HepG2 (cell line): ENCODE data around the gene TMTC1. TPM values are rescaled to one million over a fixed set of nuclear protein-coding genes. Genes with fewer than 3 reads are reported as not detected.

Experiments
- ATAC-seq: fragments of 200-7000 bp; cut with Tn5 transposase; 3 replicates; pipeline ENCODE4 v1.9.1; 2020; ENCODE audit warnings: mild to moderate bottlenecking, moderate library complexity
- BruUV-seq: library from RNA; stranded (reverse); fragments of 400-500 nt; replicated peaks from 2 replicates; lab custom pipeline; 2021; lab: Mats Ljungman, UMichigan
- CTCF ChIA-PET: fragments of 300-600 bp; formaldehyde crosslinking; extraction: SDS; loops from one replicate; lab custom pipeline; 2021; ENCODE audit warnings: low total read pairs, inconsistent platforms, low intra/inter-chr PET ratio; lab: Yijun Ruan, JAX
- POLR2A ChIA-PET: fragments of 350-600 bp; sonication (Branson Sonifier 250); formaldehyde crosslinking; loops from one replicate; lab custom pipeline; 2020; ENCODE audit warnings: antibody characterized with exemption, inconsistent platforms; lab: Yijun Ruan, JAX
- DNase-seq: peaks from one replicate; pipeline ENCODE4 v3.0.0-alpha.2; 2015; ENCODE audit warnings: low spot score
- FAIRE-seq: peaks from 3 replicates; lab custom pipeline; 2011; peaks lifted over from hg19 to GRCh38; lab: Jason Lieb, UNC
- H2AFZ ChIP-seq: one replicate; pipeline ENCODE4 v1.6.1; 2011; ENCODE audit warnings: low read length, inconsistent platforms
- H3K27ac ChIP-seq: fragments of 300-600 bp; 3 replicates; pipeline ENCODE4 v1.8.0; 2011; ENCODE audit warnings: mixed run types, mild to moderate bottlenecking, mixed read lengths, low read length, inconsistent platforms; ENCODE audit not compliant: insufficient read depth; ENCODE audit errors: extremely low read length
- H3K27me3 ChIP-seq, 2 experiments: fragments of 200-600 bp in 1 of 2; 2 replicates in 1 of 2; 3 replicates in 1 of 2; pipeline versions ENCODE4 v1.6.0 to v1.8.0; 2011; ENCODE audit warnings: low read length in 2 of 2, mild to moderate bottlenecking in 2 of 2, moderate library complexity in 2 of 2, inconsistent platforms in 1 of 2; ENCODE audit not compliant: insufficient read depth in 2 of 2, control insufficient read depth in 1 of 2
- H3K36me3 ChIP-seq, 2 experiments: fragments of 200-600 bp in 1 of 2; replicated peaks in 1 of 2; 2 replicates in 1 of 2; 3 replicates in 1 of 2; pipeline versions ENCODE4 v1.5.1 to v1.8.0; 2011; ENCODE audit warnings: low read length in 2 of 2, inconsistent platforms in 1 of 2; ENCODE audit not compliant: insufficient read depth in 2 of 2, control insufficient read depth in 1 of 2
- H3K4me1 ChIP-seq: 2 replicates; pipeline ENCODE4 v1.5.1; 2012; ENCODE audit warnings: low read length, inconsistent platforms; ENCODE audit not compliant: insufficient read depth
- H3K4me2 ChIP-seq: 2 replicates; pipeline ENCODE4 v1.6.0; 2011; ENCODE audit warnings: low read depth, low read length, inconsistent platforms
- H3K4me3 ChIP-seq, 3 experiments: fragments of 200-600 bp in 1 of 3; sonication (generic), shearing (Covaris generic) in 1 of 3; replicated peaks in 1 of 3; 2 replicates each; pipeline ENCODE4 v1.5.1; 2011 to 2016; ENCODE audit warnings: low read length in 3 of 3, inconsistent platforms in 2 of 3, low read depth in 2 of 3, mild to moderate bottlenecking in 2 of 3, control low read depth in 1 of 3, mixed read lengths in 1 of 3; ENCODE audit not compliant: insufficient read depth in 1 of 3
- H3K79me2 ChIP-seq: one replicate; pipeline ENCODE4 v1.6.1; 2011; ENCODE audit warnings: low read length, inconsistent platforms; ENCODE audit not compliant: insufficient read depth
- H3K9ac ChIP-seq: 2 replicates; pipeline ENCODE4 v1.6.0; 2011; ENCODE audit warnings: mild to moderate bottlenecking, low read depth, low read length, inconsistent platforms; ENCODE audit not compliant: insufficient read depth
- H3K9me3 ChIP-seq: 2 replicates; pipeline ENCODE4 v1.5.1; 2012; ENCODE audit warnings: mild to moderate bottlenecking, low read length
- H4K20me1 ChIP-seq: 2 replicates; pipeline ENCODE4 v1.6.0; 2011; ENCODE audit warnings: inconsistent platforms, mild to moderate bottlenecking, low read length, moderate library complexity; ENCODE audit not compliant: insufficient read depth
- ATF7-NPFF ChIP-seq: sonication (generic); formaldehyde crosslinking; IDR thresholded peaks from 2 replicates; pipeline ENCODE4 v1.8.1; 2023; ENCODE audit warnings: mild to moderate bottlenecking, low read depth, missing genetic modification reagents, moderate library complexity
- CAMTA2 ChIP-seq: sonication (generic); formaldehyde crosslinking; IDR thresholded peaks from 2 replicates; pipeline ENCODE4 v1.4.0; 2020; ENCODE audit warnings: mild to moderate bottlenecking, missing genetic modification reagents, borderline replicate concordance
- ELF3 ChIP-seq: IDR thresholded peaks from 2 replicates; pipeline ENCODE4 v1.6.1; 2016; ENCODE audit warnings: missing genetic modification reagents, missing compliant biosample characterization
- ESRRA ChIP-seq: sonication (generic); formaldehyde crosslinking; IDR thresholded peaks from 2 replicates; pipeline ENCODE4 v1.5.1; 2020; ENCODE audit warnings: mild to moderate bottlenecking, low read depth, missing genetic modification reagents
- GABPB1 ChIP-seq: IDR thresholded peaks from 2 replicates; pipeline ENCODE4 v1.6.1; 2016; ENCODE audit warnings: mild to moderate bottlenecking, missing genetic modification reagents, moderate library complexity, missing compliant biosample characterization
- HMGA1 ChIP-seq: sonication (generic); formaldehyde crosslinking; conservative IDR thresholded peaks from 2 replicates; pipeline ENCODE4 v1.4.0; 2020; ENCODE audit warnings: missing genetic modification reagents
- KAT8 ChIP-seq: IDR thresholded peaks from 2 replicates; pipeline ENCODE4 v1.6.1; 2016; ENCODE audit warnings: missing genetic modification reagents, missing compliant biosample characterization
- KDM5A ChIP-seq: fragments of 200-600 bp; sonication (generic); IDR thresholded peaks from 2 replicates; pipeline ENCODE4 v1.7.0; 2018; ENCODE audit warnings: antibody characterized with exemption, mild to moderate bottlenecking, low read length, borderline replicate concordance
- NFYB ChIP-seq: sonication (generic); formaldehyde crosslinking; IDR thresholded peaks from 2 replicates; pipeline ENCODE4 v1.4.0; 2020; ENCODE audit warnings: missing genetic modification reagents
- WIZ ChIP-seq: sonication (generic); formaldehyde crosslinking; IDR thresholded peaks from 2 replicates; pipeline ENCODE4 v1.5.1; 2020; ENCODE audit warnings: mild to moderate bottlenecking, missing genetic modification reagents
- ZFX ChIP-seq: sonication (generic); formaldehyde crosslinking; IDR thresholded peaks from 2 replicates; pipeline ENCODE4 v1.4.0; 2020; ENCODE audit warnings: mild to moderate bottlenecking, low read depth, missing genetic modification reagents, moderate library complexity
- WGBS: methylation state at CpG from one replicate; pipeline ENCODE4 v1.1.6; 2017; ENCODE audit warnings: low lambda C conversion rate; 5-methylcytosine and 5-hydroxymethylcytosine counted together
- in situ Hi-C: cut with HindIII; loops from 2 replicates; pipeline ENCODE4 v1.10.0; 2017; ENCODE audit warnings: low pct_unique_long_range_greater_than_20kb; ENCODE audit not compliant: extremely low pct_ligation_motif_present
- intact Hi-C: fragments of 100-400 bp; cut with micrococcal nuclease; formaldehyde crosslinking; loops from one replicate; pipeline ENCODE4 v1.10.0; 2022; ENCODE audit not compliant: unreplicated experiment
- polyA plus RNA-seq, 8 experiments: library from polyadenylated mRNA; depleted of rRNA in 3 of 8; stranded (reverse) in 7 of 8; unstranded in 1 of 8; fragments of >200 nt; fragmentation: Illumina TruSeq in 4 of 8; extraction: Trizol in 4 of 8; gene quantifications; 2 replicates each; pipeline versions ENCODE4 v1.2.1 to v1.2.3, GENCODE V29; 2011 to 2016; ENCODE audit warnings: low read depth in 4 of 8, missing spikeins in 1 of 8, mixed read lengths in 1 of 8; ENCODE audit not compliant: insufficient read depth in 1 of 8
- total RNA-seq, 5 experiments: library from RNA; depleted of rRNA; stranded (reverse); fragments of >200 nt; fragmentation: Illumina TruSeq; extraction: Trizol; gene quantifications; 2 replicates each; pipeline ENCODE4 v1.2.3, GENCODE V29; 2016; ENCODE audit warnings: low read depth in 1 of 5
- TF ChIP-seq, protein P1 (sequence below): sonication (generic); formaldehyde crosslinking; IDR thresholded peaks from 2 replicates; pipeline ENCODE4 v1.4.0; 2020; ENCODE audit warnings: mild to moderate bottlenecking, missing genetic modification reagents
- TF ChIP-seq, protein P2 (sequence below): sonication (generic); formaldehyde crosslinking; IDR thresholded peaks from 2 replicates; pipeline ENCODE4 v1.9.0; 2022; ENCODE audit warnings: low read depth, missing genetic modification reagents
- TF ChIP-seq, protein P3 (sequence below): sonication (generic); formaldehyde crosslinking; IDR thresholded peaks from 2 replicates; pipeline ENCODE4 v1.5.1; 2020; ENCODE audit warnings: mild to moderate bottlenecking, moderate library complexity, missing genetic modification reagents
- TF ChIP-seq, protein P4 (sequence below): sonication (generic); formaldehyde crosslinking; IDR thresholded peaks from 2 replicates; pipeline ENCODE4 v1.4.0; 2020; ENCODE audit warnings: mild to moderate bottlenecking, missing genetic modification reagents
- TF ChIP-seq, protein P5 (sequence below): IDR thresholded peaks from 2 replicates; pipeline ENCODE4 v1.6.1; 2016; ENCODE audit warnings: missing compliant biosample characterization, missing genetic modification reagents, borderline replicate concordance

TMTC1 gene
- total and polyA plus RNA-seq, 2 of the 13 experiments (the other 11 are each of a cell fraction or from before 2014, with no cell fraction given): 0.69 to 1.8 TPM

DNA sequence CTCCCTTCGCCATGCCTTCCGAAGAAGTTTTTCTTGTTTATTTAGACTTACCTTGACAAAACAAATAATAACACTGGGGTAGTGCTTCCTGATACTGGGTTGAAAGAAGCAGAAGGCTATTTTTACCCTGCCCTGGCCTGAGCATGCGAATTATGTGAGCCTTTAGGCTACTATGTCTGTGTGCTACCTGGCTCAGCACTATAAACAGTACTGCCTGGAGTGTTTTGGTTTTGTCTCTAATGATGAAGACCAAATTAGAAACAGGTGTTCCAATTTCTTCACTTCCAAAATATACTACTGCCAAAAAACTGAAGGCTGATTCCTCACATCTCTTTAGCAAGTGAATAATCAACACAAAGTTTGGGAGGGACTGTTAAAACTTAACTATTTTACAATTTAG lies 278.6 kb downstream of the TMTC1 start:
- WGBS: 69% methylated on average over 3 of the region's 3 CpGs
- TF ChIP-seq WIZ (no peak), CAMTA2 (no peak), KAT8 (CRISPR knock-in tag) (no peak), NFYB (CRISPR knock-in tag) (no peak), ESRRA (no peak), ZFX (CRISPR knock-in tag) (no peak), KDM5A (no peak), ELF3 (CRISPR knock-in tag) (no peak), HMGA1 (CRISPR knock-in tag) (no peak), GABPB1 (CRISPR knock-in tag) (no peak), ATF7-NPFF (CRISPR knock-in tag) (no peak)
- TF ChIP-seq, protein P1, sequence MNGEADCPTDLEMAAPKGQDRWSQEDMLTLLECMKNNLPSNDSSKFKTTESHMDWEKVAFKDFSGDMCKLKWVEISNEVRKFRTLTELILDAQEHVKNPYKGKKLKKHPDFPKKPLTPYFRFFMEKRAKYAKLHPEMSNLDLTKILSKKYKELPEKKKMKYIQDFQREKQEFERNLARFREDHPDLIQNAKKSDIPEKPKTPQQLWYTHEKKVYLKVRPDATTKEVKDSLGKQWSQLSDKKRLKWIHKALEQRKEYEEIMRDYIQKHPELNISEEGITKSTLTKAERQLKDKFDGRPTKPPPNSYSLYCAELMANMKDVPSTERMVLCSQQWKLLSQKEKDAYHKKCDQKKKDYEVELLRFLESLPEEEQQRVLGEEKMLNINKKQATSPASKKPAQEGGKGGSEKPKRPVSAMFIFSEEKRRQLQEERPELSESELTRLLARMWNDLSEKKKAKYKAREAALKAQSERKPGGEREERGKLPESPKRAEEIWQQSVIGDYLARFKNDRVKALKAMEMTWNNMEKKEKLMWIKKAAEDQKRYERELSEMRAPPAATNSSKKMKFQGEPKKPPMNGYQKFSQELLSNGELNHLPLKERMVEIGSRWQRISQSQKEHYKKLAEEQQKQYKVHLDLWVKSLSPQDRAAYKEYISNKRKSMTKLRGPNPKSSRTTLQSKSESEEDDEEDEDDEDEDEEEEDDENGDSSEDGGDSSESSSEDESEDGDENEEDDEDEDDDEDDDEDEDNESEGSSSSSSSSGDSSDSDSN (CRISPR knock-in tag): no peak
- TF ChIP-seq, protein P2, sequence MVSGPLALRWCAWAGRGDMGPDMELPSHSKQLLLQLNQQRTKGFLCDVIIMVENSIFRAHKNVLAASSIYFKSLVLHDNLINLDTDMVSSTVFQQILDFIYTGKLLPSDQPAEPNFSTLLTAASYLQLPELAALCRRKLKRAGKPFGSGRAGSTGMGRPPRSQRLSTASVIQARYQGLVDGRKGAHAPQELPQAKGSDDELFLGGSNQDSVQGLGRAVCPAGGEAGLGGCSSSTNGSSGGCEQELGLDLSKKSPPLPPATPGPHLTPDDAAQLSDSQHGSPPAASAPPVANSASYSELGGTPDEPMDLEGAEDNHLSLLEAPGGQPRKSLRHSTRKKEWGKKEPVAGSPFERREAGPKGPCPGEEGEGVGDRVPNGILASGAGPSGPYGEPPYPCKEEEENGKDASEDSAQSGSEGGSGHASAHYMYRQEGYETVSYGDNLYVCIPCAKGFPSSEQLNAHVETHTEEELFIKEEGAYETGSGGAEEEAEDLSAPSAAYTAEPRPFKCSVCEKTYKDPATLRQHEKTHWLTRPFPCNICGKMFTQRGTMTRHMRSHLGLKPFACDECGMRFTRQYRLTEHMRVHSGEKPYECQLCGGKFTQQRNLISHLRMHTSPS (CRISPR knock-in tag): no peak
- TF ChIP-seq, protein P3, sequence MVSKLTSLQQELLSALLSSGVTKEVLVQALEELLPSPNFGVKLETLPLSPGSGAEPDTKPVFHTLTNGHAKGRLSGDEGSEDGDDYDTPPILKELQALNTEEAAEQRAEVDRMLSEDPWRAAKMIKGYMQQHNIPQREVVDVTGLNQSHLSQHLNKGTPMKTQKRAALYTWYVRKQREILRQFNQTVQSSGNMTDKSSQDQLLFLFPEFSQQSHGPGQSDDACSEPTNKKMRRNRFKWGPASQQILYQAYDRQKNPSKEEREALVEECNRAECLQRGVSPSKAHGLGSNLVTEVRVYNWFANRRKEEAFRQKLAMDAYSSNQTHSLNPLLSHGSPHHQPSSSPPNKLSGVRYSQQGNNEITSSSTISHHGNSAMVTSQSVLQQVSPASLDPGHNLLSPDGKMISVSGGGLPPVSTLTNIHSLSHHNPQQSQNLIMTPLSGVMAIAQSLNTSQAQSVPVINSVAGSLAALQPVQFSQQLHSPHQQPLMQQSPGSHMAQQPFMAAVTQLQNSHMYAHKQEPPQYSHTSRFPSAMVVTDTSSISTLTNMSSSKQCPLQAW (CRISPR knock-in tag): no peak
- TF ChIP-seq, protein P4, sequence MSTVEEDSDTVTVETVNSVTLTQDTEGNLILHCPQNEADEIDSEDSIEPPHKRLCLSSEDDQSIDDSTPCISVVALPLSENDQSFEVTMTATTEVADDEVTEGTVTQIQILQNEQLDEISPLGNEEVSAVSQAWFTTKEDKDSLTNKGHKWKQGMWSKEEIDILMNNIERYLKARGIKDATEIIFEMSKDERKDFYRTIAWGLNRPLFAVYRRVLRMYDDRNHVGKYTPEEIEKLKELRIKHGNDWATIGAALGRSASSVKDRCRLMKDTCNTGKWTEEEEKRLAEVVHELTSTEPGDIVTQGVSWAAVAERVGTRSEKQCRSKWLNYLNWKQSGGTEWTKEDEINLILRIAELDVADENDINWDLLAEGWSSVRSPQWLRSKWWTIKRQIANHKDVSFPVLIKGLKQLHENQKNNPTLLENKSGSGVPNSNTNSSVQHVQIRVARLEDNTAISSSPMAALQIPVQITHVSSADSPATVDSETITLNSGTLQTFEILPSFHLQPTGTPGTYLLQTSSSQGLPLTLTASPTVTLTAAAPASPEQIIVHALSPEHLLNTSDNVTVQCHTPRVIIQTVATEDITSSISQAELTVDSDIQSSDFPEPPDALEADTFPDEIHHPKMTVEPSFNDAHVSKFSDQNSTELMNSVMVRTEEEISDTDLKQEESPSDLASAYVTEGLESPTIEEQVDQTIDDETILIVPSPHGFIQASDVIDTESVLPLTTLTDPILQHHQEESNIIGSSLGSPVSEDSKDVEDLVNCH (CRISPR knock-in tag): no peak
- TF ChIP-seq, protein P5, sequence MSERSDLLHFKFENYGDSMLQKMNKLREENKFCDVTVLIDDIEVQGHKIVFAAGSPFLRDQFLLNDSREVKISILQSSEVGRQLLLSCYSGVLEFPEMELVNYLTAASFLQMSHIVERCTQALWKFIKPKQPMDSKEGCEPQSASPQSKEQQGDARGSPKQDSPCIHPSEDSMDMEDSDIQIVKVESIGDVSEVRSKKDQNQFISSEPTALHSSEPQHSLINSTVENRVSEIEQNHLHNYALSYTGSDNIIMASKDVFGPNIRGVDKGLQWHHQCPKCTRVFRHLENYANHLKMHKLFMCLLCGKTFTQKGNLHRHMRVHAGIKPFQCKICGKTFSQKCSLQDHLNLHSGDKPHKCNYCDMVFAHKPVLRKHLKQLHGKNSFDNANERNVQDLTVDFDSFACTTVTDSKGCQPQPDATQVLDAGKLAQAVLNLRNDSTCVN (CRISPR knock-in tag): no peak

More for the DNA sequence above, 278.6 kb downstream of the TMTC1 start:
- in situ Hi-C loops (no loop called here), intact Hi-C loops (no loop called here)
- POLR2A ChIA-PET: no interaction called here
- Histone ChIP-seq H3K36me3 (no peaks in the 10 kb centered on the region), H2AFZ (no peak overlapping the region), H3K27me3 (no peaks in the 10 kb centered on the region), H3K9me3 (no peaks in the 10 kb centered on the region), H3K4me2 (no peak overlapping the region), H3K79me2 (no peaks in the 10 kb centered on the region), H3K9ac (no peak overlapping the region), H3K4me1 (no peaks in the 10 kb centered on the region), H3K27ac (no peak overlapping the region), H4K20me1 (no peaks in the 10 kb centered on the region), H3K4me3 (no peak overlapping the region)
- no TSS peak for BruUV-seq
- ATAC-seq (no peak), DNase-seq (no peak), FAIRE-seq (no peak)
- CTCF ChIA-PET: no interaction called here
